ENCODE measurements around the gene ZNF512B.

ZNF512B gene

DNA sequence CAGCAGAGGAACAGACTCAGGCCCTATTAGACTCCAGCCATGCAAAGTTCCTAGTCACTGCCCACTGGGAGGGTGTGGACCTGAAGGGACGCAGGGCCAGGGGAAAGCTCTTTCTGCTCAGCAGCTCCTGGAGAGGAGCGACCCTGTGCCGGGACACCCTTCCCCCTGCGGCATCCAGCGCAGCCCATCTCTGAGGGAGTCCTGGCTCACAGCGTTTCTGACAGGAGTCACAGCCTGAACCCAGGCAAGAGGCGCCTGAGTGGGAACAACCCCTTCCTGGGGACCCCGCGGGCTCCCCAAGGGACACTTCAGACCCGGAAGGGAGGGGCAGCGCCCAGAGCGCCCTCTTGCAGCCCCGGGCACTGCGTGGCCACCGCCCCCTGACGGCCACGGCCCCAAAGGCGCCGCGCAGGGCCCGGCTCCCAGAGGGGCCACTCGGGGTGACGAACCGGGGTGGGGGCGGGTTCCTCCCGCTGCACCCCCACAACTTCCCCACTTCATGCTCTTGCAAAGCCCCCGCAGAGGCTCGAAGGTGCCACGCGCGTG, 14.4 kb downstream of the ZNF512B start:
- Histone ChIP-seq H3K79me2 (ENCODE audit: low read length) (peaks cover 58% of the 10 kb centered on the region), H2AFZ (ENCODE audit: low read length) (peak overlapping the region; percentile 86)

DNA sequence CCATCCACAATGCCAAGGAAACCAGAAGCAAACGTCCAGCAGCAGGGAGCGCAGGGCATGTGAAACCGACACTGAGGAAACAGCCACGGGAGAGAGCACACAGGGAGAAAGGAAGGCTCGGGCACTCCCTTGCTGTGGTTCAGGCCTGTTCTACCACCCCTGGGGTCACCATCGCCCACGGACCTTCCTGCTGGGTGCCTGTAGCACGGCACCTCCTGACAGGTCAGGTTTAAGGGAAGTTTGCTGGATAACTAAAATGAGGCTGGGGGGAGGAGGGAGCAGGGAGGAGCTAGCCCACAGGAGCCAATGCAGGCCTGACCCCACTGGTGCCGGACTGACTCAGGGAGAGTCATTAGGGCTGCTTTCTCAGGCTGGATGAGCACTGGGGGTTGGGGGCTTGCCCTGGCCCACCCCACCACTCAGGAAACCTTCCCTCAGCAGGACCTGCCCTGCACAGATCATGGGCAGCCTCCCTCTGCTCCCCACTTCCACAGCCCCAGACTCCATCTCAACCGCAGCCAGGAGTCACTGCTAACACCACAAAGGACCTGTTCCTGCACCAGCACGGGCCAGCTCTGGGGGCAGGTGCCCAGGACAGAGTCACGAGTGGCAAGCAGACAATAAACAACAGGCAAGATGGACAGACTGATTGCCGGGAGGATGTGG, 15.8 kb downstream of the ZNF512B start:
- Histone ChIP-seq H3K4me2 (ENCODE audit: low read depth, low read length) (peak overlapping the region; percentile 78; the same call in 1 of the 2 replicates), H3K27me3 (replicated peaks; ENCODE audit: insufficient read depth, low read length) (no peaks in the 10 kb centered on the region), H3K4me3 (ENCODE audit: low read length) (no peak overlapping the region), H3K9ac (ENCODE audit: low read length) (no peak overlapping the region), H3K4me1 (ENCODE audit: low read length) (peaks cover 45% of the 10 kb centered on the region), H3K79me2 (ENCODE audit: low read length) (peaks cover 73% of the 10 kb centered on the region), H2AFZ (ENCODE audit: low read length) (no peak overlapping the region), H3K9me2 (replicated peaks; ENCODE audit: insufficient read depth, low read length) (no peaks in the 10 kb centered on the region), H3F3A (ENCODE audit: insufficient read depth, low read length) (peaks cover 30% of the 10 kb centered on the region), H4K20me1 (ENCODE audit: insufficient read depth, low read length) (peaks cover 16% of the 10 kb centered on the region; the same call in 1 of the 2 replicates), H3K27ac (ENCODE audit: low read length) (no peak overlapping the region), H3K36me3 (replicated peaks; ENCODE audit: insufficient read depth, low read length) (no peaks in the 10 kb centered on the region), H3K9me3 (replicated peaks; ENCODE audit: insufficient read depth, low read length) (no peaks in the 10 kb centered on the region)
- TF ChIP-seq, protein P1, sequence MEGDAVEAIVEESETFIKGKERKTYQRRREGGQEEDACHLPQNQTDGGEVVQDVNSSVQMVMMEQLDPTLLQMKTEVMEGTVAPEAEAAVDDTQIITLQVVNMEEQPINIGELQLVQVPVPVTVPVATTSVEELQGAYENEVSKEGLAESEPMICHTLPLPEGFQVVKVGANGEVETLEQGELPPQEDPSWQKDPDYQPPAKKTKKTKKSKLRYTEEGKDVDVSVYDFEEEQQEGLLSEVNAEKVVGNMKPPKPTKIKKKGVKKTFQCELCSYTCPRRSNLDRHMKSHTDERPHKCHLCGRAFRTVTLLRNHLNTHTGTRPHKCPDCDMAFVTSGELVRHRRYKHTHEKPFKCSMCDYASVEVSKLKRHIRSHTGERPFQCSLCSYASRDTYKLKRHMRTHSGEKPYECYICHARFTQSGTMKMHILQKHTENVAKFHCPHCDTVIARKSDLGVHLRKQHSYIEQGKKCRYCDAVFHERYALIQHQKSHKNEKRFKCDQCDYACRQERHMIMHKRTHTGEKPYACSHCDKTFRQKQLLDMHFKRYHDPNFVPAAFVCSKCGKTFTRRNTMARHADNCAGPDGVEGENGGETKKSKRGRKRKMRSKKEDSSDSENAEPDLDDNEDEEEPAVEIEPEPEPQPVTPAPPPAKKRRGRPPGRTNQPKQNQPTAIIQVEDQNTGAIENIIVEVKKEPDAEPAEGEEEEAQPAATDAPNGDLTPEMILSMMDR (IDR thresholded peaks at IDR 0.05; ENCODE audit: low read length): no peak
- TF ChIP-seq EZH2phosphoT487 (IDR thresholded peaks at IDR 0.05; ENCODE audit: low read length) (no peak), EZH2 (optimal IDR thresholded peaks at IDR 0.05; ENCODE audit: low read depth, low read length) (no peak)
- no peak for DNase-seq

More for the DNA sequence above, 14.4 kb downstream of the ZNF512B start:
- H3K4me2 ChIP-seq (ENCODE audit: low read depth, low read length): peak overlapping the region; percentile 78
- no peaks in the 10 kb centered on the region for H3K27me3 ChIP-seq (replicated peaks; ENCODE audit: insufficient read depth, low read length)
- no peaks in the 10 kb centered on the region for H3K9me2 ChIP-seq (replicated peaks; ENCODE audit: insufficient read depth, low read length)
- DNase-seq: no peak
- no peaks in the 10 kb centered on the region for H3K9me3 ChIP-seq (replicated peaks; ENCODE audit: insufficient read depth, low read length)
- peak overlapping the region; percentile 98 for H3K9ac ChIP-seq (ENCODE audit: low read length)
- peak overlapping the region; percentile 64; the same call in 1 of the 2 replicates for H3K27ac ChIP-seq (ENCODE audit: low read length)
- H3K4me3 ChIP-seq (ENCODE audit: low read length): peak overlapping the region; percentile 100
- no peaks in the 10 kb centered on the region for H3K36me3 ChIP-seq (replicated peaks; ENCODE audit: insufficient read depth, low read length)
- peaks cover 27% of the 10 kb centered on the region for H3F3A ChIP-seq (ENCODE audit: insufficient read depth, low read length)
- H4K20me1 ChIP-seq (ENCODE audit: insufficient read depth, low read length): peaks cover 10% of the 10 kb centered on the region; the same call in 1 of the 2 replicates
- peaks cover 44% of the 10 kb centered on the region for H3K4me1 ChIP-seq (ENCODE audit: low read length)
- TF ChIP-seq, protein P1 (IDR thresholded peaks at IDR 0.05; ENCODE audit: low read length): peak; percentile 40
- TF ChIP-seq EZH2phosphoT487 (IDR thresholded peaks at IDR 0.05; ENCODE audit: low read length) (no peak), EZH2 (optimal IDR thresholded peaks at IDR 0.05; ENCODE audit: low read depth, low read length) (no peak)

- peaks cover 44% of the 10 kb centered on the region for H3K4me1 ChIP-seq (ENCODE audit: low read length)
- peaks cover 84% of the 10 kb centered on the region for H3K79me2 ChIP-seq (ENCODE audit: low read length)
- H3K4me3 ChIP-seq (ENCODE audit: low read length): no peak overlapping the region
- no peak for DNase-seq
- TF ChIP-seq, protein P1 (IDR thresholded peaks at IDR 0.05; ENCODE audit: low read length): no peak
- TF ChIP-seq EZH2 (optimal IDR thresholded peaks at IDR 0.05; ENCODE audit: low read depth, low read length) (no peak), EZH2phosphoT487 (IDR thresholded peaks at IDR 0.05; ENCODE audit: low read length) (no peak)
- H3K36me3 ChIP-seq (replicated peaks; ENCODE audit: insufficient read depth, low read length): no peaks in the 10 kb centered on the region
- no peaks in the 10 kb centered on the region for H3K9me3 ChIP-seq (replicated peaks; ENCODE audit: insufficient read depth, low read length)
- peaks cover 33% of the 10 kb centered on the region for H3F3A ChIP-seq (ENCODE audit: insufficient read depth, low read length)
- no peak overlapping the region for H2AFZ ChIP-seq (ENCODE audit: low read length)
- H3K27me3 ChIP-seq (replicated peaks; ENCODE audit: insufficient read depth, low read length): no peaks in the 10 kb centered on the region
- H3K27ac ChIP-seq (ENCODE audit: low read length): peak overlapping the region; percentile 74; the same call in 1 of the 2 replicates
- peaks cover 22% of the 10 kb centered on the region; the same call in 1 of the 2 replicates for H4K20me1 ChIP-seq (ENCODE audit: insufficient read depth, low read length)
- peak overlapping the region; percentile 99; the same call in 1 of the 2 replicates for H3K4me2 ChIP-seq (ENCODE audit: low read depth, low read length)
- H3K9me2 ChIP-seq (replicated peaks; ENCODE audit: insufficient read depth, low read length): no peaks in the 10 kb centered on the region
- H3K9ac ChIP-seq (ENCODE audit: low read length): no peak overlapping the region
Observed at GRCh38 chr20:63952769-63953168, 17.0 kb downstream of the ZNF512B start.

Data from MM.1S (cell line).